ENCODE data around the gene SIPA1.

Gene SIPA1

GRCh38 chr11:65609665-65610064, 28.2 kb upstream of the SIPA1 start:
- Histone ChIP-seq H3K27ac (ENCODE audit: poor library complexity, severe bottlenecking) (no peak overlapping the region), H3K4me3 (ENCODE audit: severe bottlenecking) (no peak overlapping the region), H3K27me3 (ENCODE audit: insufficient read depth, poor library complexity, severe bottlenecking) (no peaks in the 10 kb centered on the region), H3K36me3 (ENCODE audit: low read depth) (peaks cover 27% of the 10 kb centered on the region), H3K9me3 (ENCODE audit: severe bottlenecking) (no peaks in the 10 kb centered on the region), H3K4me1 (ENCODE audit: insufficient read depth, poor library complexity, severe bottlenecking) (no peaks in the 10 kb centered on the region)
- no peak for ATAC-seq (ENCODE audit: low read depth)
- DNase-seq (ENCODE audit: low spot score): no peak
- TF ChIP-seq CTCF (IDR thresholded peaks at IDR 0.05; ENCODE audit: poor library complexity, severe bottlenecking): no peak

GRCh38 chr11:65610404-65610803, 27.5 kb upstream of the SIPA1 start:
- Histone ChIP-seq H3K36me3 (ENCODE audit: low read depth) (peaks cover 20% of the 10 kb centered on the region), H3K9me3 (ENCODE audit: severe bottlenecking) (no peaks in the 10 kb centered on the region), H3K4me3 (ENCODE audit: severe bottlenecking) (no peak overlapping the region), H3K27me3 (ENCODE audit: insufficient read depth, poor library complexity, severe bottlenecking) (no peaks in the 10 kb centered on the region), H3K4me1 (ENCODE audit: insufficient read depth, poor library complexity, severe bottlenecking) (no peaks in the 10 kb centered on the region), H3K27ac (ENCODE audit: poor library complexity, severe bottlenecking) (no peak overlapping the region)
- no peak for DNase-seq (ENCODE audit: low spot score)
- ATAC-seq (ENCODE audit: low read depth): no peak
- TF ChIP-seq CTCF (IDR thresholded peaks at IDR 0.05; ENCODE audit: poor library complexity, severe bottlenecking): no peak

- no peak overlapping the region for H3K27ac ChIP-seq (ENCODE audit: poor library complexity, severe bottlenecking)
- H3K4me1 ChIP-seq (ENCODE audit: insufficient read depth, poor library complexity, severe bottlenecking): no peaks in the 10 kb centered on the region
- H3K9me3 ChIP-seq (ENCODE audit: severe bottlenecking): no peaks in the 10 kb centered on the region
- TF ChIP-seq CTCF (IDR thresholded peaks at IDR 0.05; ENCODE audit: poor library complexity, severe bottlenecking): no peak
- H3K27me3 ChIP-seq (ENCODE audit: insufficient read depth, poor library complexity, severe bottlenecking): no peaks in the 10 kb centered on the region
- H3K36me3 ChIP-seq (ENCODE audit: low read depth): peaks cover 12% of the 10 kb centered on the region
- H3K4me3 ChIP-seq (ENCODE audit: severe bottlenecking): no peak overlapping the region
- DNase-seq (ENCODE audit: low spot score): no peak
- no peak for ATAC-seq (ENCODE audit: low read depth)
These were observed 26.7 kb upstream of the SIPA1 start for GRCh38 chr11:65611028-65611757.

GRCh38 chr11:65611758-65612603, 25.9 kb upstream of the SIPA1 start:
- Histone ChIP-seq H3K36me3 (ENCODE audit: low read depth) (peaks cover 4% of the 10 kb centered on the region; the same call in 1 of the 2 replicates), H3K4me1 (ENCODE audit: insufficient read depth, poor library complexity, severe bottlenecking) (no peaks in the 10 kb centered on the region), H3K27ac (ENCODE audit: poor library complexity, severe bottlenecking) (no peak overlapping the region), H3K4me3 (ENCODE audit: severe bottlenecking) (no peak overlapping the region), H3K9me3 (ENCODE audit: severe bottlenecking) (no peaks in the 10 kb centered on the region), H3K27me3 (ENCODE audit: insufficient read depth, poor library complexity, severe bottlenecking) (no peaks in the 10 kb centered on the region)
- no peak for TF ChIP-seq CTCF (IDR thresholded peaks at IDR 0.05; ENCODE audit: poor library complexity, severe bottlenecking)
- no peak for ATAC-seq (ENCODE audit: low read depth)
- DNase-seq (ENCODE audit: low spot score): no peak

Measured in RWPE2 (cell line).